Activated naive CD4-positive, alpha-beta T cell treated with anti-CD3 and anti-CD28 coated beads, Interleukin-2, amount 50 U/mL, for 72 hours (primary cell): Measurements from ENCODE around the gene ZNF740. TPM values are rescaled to one million over a fixed set of nuclear protein-coding genes. Genes with fewer than 3 reads are reported as not detected.

ENCODE experiments used
- ATAC-seq, 2 donors: fragments of 150-1000 bp; cut with Tn5 transposase; 2 replicates each; pipeline ENCODE4 v1.10.0; 2021; ENCODE audit warnings: mild to moderate bottlenecking in 2 of 2, moderate library complexity in 2 of 2
- DNase-seq, 2 donors: peaks; one replicate each; pipeline ENCODE4 v3.0.0; 2021 to 2022; ENCODE audit warnings: low spot score in 2 of 2
- H3K27ac Mint-ChIP-seq, 2 donors: one replicate each; pipeline ENCODE4 v1.8.0; 2022; ENCODE audit warnings: mild to moderate bottlenecking in 2 of 2, mixed read lengths in 2 of 2
- H3K36me3 Mint-ChIP-seq, 2 donors: one replicate each; pipeline ENCODE4 v1.8.0; 2022; ENCODE audit warnings: mixed read lengths in 2 of 2
- H3K9me3 Mint-ChIP-seq, 2 donors: one replicate each; pipeline ENCODE4 v1.8.0; 2022; ENCODE audit warnings: mixed read lengths in 2 of 2
- total RNA-seq, 2 donors: library from RNA; stranded (reverse); gene quantifications; one replicate each; pipeline ENCODE4 v1.2.3, GENCODE V29; 2022

Gene ZNF740
- total RNA-seq, 2 donors from 2014 or later = 36.8 to 43.2 TPM

GRCh38 chr12:53215497-53215896, 35.0 kb downstream of the ZNF740 start:
- Mint-ChIP-seq H3K36me3 (peaks cover 8 to 18% of the 10 kb centered on the region in 2 donors), H3K27ac (no peak overlapping the region), H3K9me3 (no peaks in the 10 kb centered on the region)
- ATAC-seq (no peak), DNase-seq (no peak)

DNA sequence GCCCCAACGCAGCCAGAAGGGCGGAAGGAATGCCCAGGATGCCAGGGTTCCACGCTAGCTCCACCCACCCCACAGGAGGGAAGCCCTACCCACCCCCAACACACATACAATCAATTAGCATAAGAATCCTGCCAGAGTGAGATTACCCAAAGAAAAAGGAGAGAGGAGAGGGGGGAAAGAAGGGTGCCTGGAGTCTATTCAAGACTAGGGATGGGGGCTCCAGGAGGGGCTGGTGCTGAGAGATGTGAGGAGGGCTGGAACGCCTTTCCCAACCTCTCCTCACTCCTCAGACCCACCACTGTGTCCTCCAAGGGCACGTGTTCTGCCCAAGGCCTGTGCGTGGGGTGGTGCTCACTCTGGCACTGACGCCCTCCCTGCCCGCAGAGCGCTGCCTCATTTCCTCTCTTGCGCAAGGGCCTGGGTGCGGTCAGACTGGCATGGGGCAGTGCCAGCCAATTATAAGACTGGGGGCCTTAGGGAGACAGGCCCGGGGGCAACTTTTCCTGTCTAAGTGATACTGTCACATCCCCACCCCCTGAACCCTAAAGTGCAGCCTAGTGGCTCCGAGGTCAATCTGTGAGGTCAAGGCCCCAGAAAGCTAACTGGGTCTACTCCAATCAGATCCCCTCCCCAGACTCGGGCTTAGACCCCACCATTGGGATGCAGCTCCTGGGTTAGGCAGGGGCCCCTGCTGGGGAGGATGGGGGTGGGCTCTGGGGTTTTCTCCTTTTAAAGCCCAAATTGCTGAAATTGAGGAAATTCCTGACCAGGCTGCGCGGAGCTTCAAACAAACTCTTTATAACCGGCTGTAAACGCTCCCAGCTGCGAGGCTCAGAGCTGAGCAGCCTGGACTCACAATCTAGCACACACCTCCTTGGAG, 36.8 kb downstream of the ZNF740 start:
- peaks cover 8 to 12% of the 10 kb centered on the region in 2 donors for H3K36me3 Mint-ChIP-seq
- ATAC-seq (peak in 1 of 2 donors; percentile 39), DNase-seq (peak in 1 of 2 donors; percentile 84)
- peak overlapping the region in 1 of 2 donors; percentile 85 for H3K27ac Mint-ChIP-seq
- H3K9me3 Mint-ChIP-seq = no peaks in the 10 kb centered on the region

DNA sequence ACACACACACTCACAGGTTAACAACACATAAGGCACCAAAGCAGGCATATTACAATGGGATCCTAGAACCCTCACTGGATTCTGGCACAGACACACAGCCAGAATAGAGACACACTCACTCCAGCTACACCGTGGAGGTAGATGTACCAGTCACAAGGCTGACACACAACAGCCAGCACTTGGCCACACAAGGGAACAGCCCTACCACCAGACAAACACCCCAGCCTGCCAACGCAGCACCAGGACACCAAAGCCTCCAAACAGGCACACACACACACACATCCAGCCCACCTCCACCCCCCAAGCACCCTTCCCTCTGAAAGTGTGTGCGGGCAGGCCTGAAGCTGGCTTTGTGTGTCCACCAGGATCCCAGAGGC, 37.4 kb downstream of the ZNF740 start:
- peaks cover 8 to 12% of the 10 kb centered on the region in 2 donors for H3K36me3 Mint-ChIP-seq
- H3K27ac Mint-ChIP-seq = peak overlapping the region; percentile 52 to 85
- H3K9me3 Mint-ChIP-seq = no peaks in the 10 kb centered on the region
- DNase-seq (no peak), ATAC-seq (no peak)

GRCh38 chr12:53218551-53219291, 38.2 kb downstream of the ZNF740 start:
- Mint-ChIP-seq H3K9me3 (no peaks in the 10 kb centered on the region), H3K36me3 (peaks cover 8% of the 10 kb centered on the region in 2 donors), H3K27ac (peak overlapping the region; percentile 85 to 91)
- DNase-seq (no peak), ATAC-seq (no peak)

GRCh38 chr12:53219292-53219955, 38.9 kb downstream of the ZNF740 start:
- peak overlapping the region; percentile 85 to 91 for H3K27ac Mint-ChIP-seq
- peaks cover 6 to 8% of the 10 kb centered on the region in 2 donors for H3K36me3 Mint-ChIP-seq
- DNase-seq (peak; percentile 55 to 77), ATAC-seq (peak; percentile 22 to 27)
- H3K9me3 Mint-ChIP-seq = no peaks in the 10 kb centered on the region

GRCh38 chr12:53219956-53220693, 39.6 kb downstream of the ZNF740 start:
- ATAC-seq (peak; percentile 15 to 65), DNase-seq (peak in 1 of 2 donors; percentile 79)
- H3K36me3 Mint-ChIP-seq = peaks cover 6 to 8% of the 10 kb centered on the region in 2 donors
- peak overlapping the region; percentile 85 to 91 for H3K27ac Mint-ChIP-seq
- H3K9me3 Mint-ChIP-seq = no peaks in the 10 kb centered on the region

DNA sequence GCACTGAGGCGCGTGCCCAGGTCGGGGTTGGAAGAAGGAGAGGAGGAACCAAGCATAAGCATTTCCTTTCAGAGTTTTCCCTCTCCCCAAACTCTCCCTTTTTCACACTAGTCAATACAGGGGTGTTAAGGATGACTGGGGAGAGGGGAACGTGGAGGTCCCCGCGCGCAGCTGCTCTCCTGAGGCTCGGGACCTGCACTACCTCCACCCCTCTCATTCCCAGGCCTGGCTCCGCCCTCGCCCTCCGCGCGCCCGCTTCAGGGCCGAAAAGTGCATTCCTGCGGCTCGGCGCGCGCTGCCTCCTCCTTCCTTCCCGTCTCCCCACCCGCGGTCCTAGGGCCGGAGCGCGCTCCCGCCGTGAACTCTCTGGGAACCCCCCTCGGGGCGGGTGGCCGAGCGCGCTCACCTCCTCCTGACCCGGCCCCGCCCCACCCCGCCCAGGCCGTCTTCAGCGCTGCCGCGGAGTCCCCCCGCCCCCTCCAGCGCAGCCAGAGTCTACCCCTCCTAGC, 40.2 kb downstream of the ZNF740 start:
- peak; percentile 83 to 84 for DNase-seq
- Mint-ChIP-seq H3K36me3 (peaks cover 6 to 8% of the 10 kb centered on the region in 2 donors), H3K27ac (peak overlapping the region; percentile 81 to 98), H3K9me3 (no peaks in the 10 kb centered on the region)
- peak; percentile 54 to 77 for ATAC-seq

- no peaks in the 10 kb centered on the region for H3K9me3 Mint-ChIP-seq
- H3K36me3 Mint-ChIP-seq = peaks cover 6 to 8% of the 10 kb centered on the region in 2 donors
- DNase-seq = peak in 1 of 2 donors; percentile 49
- H3K27ac Mint-ChIP-seq = peak overlapping the region; percentile 81 to 98
- peak; percentile 14 to 19 for ATAC-seq
Measured at GRCh38 chr12:53221203-53222080, 40.9 kb downstream of the ZNF740 start.

DNA sequence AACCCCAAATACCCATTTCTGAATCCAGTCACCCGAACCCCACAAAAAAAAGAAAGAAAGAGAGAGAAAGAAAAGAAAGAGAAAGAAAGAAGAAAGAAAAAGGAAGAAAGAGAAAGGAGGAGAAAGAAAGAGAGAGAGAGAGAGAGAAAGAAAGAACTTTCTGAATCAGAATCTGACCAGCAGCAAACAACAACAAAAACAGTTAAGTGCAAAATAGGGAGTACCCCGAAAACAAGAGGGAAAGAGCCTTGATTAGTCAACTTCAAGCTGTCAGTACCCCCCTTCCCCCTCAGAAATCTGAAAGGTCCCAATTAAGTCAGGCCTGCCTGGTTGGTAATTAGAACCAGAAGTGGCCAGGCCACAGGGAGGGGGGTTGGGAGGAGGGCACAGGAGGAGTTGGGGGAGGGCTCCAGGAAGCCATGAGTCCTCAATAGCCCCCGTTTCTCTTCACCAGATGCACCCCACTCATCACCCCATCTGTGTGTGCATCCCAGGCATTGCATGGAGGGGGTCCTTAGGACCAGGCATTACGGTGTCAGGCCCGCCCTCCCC, 41.7 kb downstream of the ZNF740 start:
- ATAC-seq (no peak), DNase-seq (no peak)
- peak overlapping the region; percentile 9 to 22 for H3K27ac Mint-ChIP-seq
- no peaks in the 10 kb centered on the region for H3K9me3 Mint-ChIP-seq
- peaks cover 6 to 8% of the 10 kb centered on the region in 2 donors for H3K36me3 Mint-ChIP-seq

DNA sequence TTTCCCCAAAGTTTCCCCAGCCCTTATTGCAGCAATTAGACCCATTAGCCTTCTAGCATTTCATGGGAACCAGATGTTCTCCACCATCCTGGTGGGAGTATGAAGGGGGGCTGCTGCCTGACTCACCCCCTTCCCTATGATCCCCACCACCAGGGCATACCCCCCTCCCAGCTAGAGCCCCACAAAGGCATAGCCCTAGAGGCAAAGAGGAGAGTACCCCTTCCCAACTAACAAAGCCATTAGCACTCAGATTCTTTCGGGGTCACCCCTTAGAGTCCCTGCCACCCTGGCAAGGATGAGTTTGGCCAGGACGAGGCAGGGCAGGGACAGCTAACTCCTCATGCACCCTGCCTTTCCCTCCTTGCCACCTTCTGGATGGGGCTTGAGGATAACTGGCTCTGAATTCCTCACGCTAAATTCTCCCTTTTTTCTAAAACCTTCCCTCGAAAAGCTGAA, 42.3 kb downstream of the ZNF740 start:
- H3K27ac Mint-ChIP-seq = no peak overlapping the region
- H3K36me3 Mint-ChIP-seq = peaks cover 6 to 8% of the 10 kb centered on the region in 2 donors
- ATAC-seq (no peak), DNase-seq (no peak)
- no peaks in the 10 kb centered on the region for H3K9me3 Mint-ChIP-seq

- H3K36me3 Mint-ChIP-seq = peaks cover 6 to 8% of the 10 kb centered on the region in 2 donors
- ATAC-seq = no peak
- H3K27ac Mint-ChIP-seq = peak overlapping the region in 1 of 2 donors; percentile 91
- DNase-seq = no peak
- H3K9me3 Mint-ChIP-seq = no peaks in the 10 kb centered on the region
Measured at GRCh38 chr12:53223389-53224060, 43.0 kb downstream of the ZNF740 start.

DNA sequence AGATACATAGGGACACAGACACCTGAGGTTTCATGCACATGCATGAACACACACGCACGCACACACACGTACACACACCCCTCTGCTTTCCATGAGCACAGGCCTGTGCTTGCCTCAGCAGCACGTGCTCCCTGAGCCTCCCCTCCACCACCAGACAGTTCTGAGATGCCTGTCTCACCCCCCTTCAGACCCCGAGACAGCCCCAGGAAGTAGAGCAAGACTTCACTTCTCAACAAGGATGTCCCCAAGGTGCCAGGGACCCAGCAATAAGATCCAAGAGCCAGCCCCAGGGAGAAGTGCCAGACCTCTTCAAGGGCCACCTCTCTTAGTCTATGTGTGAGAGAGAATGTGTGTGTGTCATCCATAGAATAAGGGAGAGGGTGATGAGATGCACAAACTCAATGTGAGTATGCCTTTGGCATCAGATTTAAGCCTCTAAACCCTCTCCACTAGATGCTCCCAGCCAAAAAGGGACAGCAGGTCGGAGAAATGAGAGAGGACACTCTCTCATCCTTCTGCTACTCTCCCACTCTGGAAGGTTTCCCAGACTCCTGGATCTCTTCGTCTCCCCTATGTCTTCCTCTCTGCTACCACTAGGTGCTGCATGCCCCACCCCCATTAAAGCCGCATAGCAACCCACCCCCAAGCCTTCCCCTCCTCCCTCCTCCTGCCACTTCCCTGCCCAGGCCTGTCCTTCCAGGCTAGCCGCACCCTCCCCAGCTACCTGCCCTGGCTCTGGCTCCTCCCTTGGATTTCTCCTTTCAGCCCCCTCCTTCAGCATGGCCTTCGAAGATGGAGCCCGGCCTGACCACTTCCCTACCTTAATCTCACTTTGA, 43.8 kb downstream of the ZNF740 start:
- DNase-seq = no peak
- H3K36me3 Mint-ChIP-seq = peaks cover 3 to 4% of the 10 kb centered on the region in 2 donors
- peak overlapping the region in 1 of 2 donors; percentile 91 for H3K27ac Mint-ChIP-seq

DNA sequence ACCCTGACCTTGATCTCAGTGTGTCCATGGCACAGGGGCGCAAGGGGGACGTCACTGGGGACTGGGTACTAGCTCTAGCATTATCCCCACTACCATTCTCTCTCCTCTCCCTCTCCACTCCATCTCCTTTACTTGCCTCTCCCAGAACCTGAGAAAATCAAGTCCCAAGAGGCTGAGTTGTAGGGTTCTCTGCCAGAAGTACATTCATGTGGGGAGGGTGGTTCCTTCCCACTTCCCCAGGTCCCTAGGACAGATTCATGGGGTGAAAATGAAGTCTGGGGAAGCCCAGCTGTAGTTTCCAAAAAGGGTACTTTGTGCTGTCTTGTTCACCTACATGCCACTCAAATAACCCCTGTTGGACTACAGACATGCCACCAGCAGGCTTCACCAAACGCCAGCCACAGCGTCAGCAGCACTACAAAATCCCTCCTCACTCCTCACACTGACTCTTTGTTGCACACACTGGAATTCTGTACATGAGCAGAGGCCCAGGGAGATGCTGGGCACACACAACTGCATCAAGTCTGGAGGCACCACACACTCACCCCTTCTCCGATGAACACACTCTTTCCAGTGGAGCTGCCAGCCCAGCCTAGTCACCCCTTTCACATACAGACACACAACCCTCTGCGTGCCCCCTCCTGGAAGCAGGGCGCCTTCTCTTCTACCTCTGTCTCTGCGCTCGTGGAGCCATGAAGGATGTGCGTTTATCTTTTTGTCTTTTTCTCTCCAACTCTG, 44.5 kb downstream of the ZNF740 start:
- ATAC-seq (no peak), DNase-seq (no peak)
- H3K27ac Mint-ChIP-seq = peak overlapping the region in 1 of 2 donors; percentile 73
- H3K36me3 Mint-ChIP-seq = no peaks in the 10 kb centered on the region
- no peaks in the 10 kb centered on the region for H3K9me3 Mint-ChIP-seq

More for the DNA sequence above, 43.8 kb downstream of the ZNF740 start:
- ATAC-seq = no peak
- H3K9me3 Mint-ChIP-seq = no peaks in the 10 kb centered on the region
